ENCODE measurements around the gene TAX1BP1.

Gene TAX1BP1

GRCh38 chr7:27739909-27740448 is at the start of gene TAX1BP1:
TAX1BP1 (plus strand) TSS chr7:27740162; CDS start chr7:27748525, 8,363 bp downstream.
- peak; percentile 91 for DNase-seq

- DNase-seq, result no peak
Observed at GRCh38 chr7:27690649-27691048, 49.3 kb upstream of the TAX1BP1 start.

GRCh38 chr7:27693794-27694193 is 46.2 kb upstream of the TAX1BP1 start:
- DNase-seq, result no peak

- no peak for DNase-seq
Observed at GRCh38 chr7:27695096-27695495, 44.9 kb upstream of the TAX1BP1 start.

- no peak for DNase-seq
Observed at GRCh38 chr7:27697861-27698430, 42.0 kb upstream of the TAX1BP1 start.

GRCh38 chr7:27699751-27700150 is 40.2 kb upstream of the TAX1BP1 start:
- no peak for DNase-seq

GRCh38 chr7:27700501-27700900 is 39.5 kb upstream of the TAX1BP1 start:
- no peak for DNase-seq

GRCh38 chr7:27703181-27703580 is 36.8 kb upstream of the TAX1BP1 start:
- DNase-seq, result no peak

GRCh38 chr7:27704422-27705199 is 35.4 kb upstream of the TAX1BP1 start:
- DNase-seq, result no peak

GRCh38 chr7:27705200-27705594 is 34.8 kb upstream of the TAX1BP1 start:
- DNase-seq, result no peak

GRCh38 chr7:27708485-27708884 is 31.5 kb upstream of the TAX1BP1 start:
- DNase-seq, result no peak

- no peak for DNase-seq
Observed at GRCh38 chr7:27709137-27710075, 30.6 kb upstream of the TAX1BP1 start.

GRCh38 chr7:27712217-27712616 is 27.7 kb upstream of the TAX1BP1 start:
- DNase-seq, result no peak

- DNase-seq, result no peak
Observed at GRCh38 chr7:27714831-27715444, 25.0 kb upstream of the TAX1BP1 start.

GRCh38 chr7:27723085-27723484 is 16.9 kb upstream of the TAX1BP1 start:
- DNase-seq, result no peak

- DNase-seq, result no peak
Observed at GRCh38 chr7:27727058-27727457, 12.9 kb upstream of the TAX1BP1 start.

GRCh38 chr7:27730112-27730511 is 9.8 kb upstream of the TAX1BP1 start:
- DNase-seq, result no peak

- no peak for DNase-seq
Observed at GRCh38 chr7:27734583-27734982, 5.4 kb upstream of the TAX1BP1 start.

GRCh38 chr7:27735165-27735564 is 4.8 kb upstream of the TAX1BP1 start:
- DNase-seq, result no peak

GRCh38 chr7:27735831-27736230 is 4.1 kb upstream of the TAX1BP1 start:
- no peak for DNase-seq

GRCh38 chr7:27737178-27737577 is 2.8 kb upstream of the TAX1BP1 start:
- no peak for DNase-seq

GRCh38 chr7:27737616-27738015 is 2.3 kb upstream of the TAX1BP1 start:
- DNase-seq, result no peak

Measured in NCI-H774 (cell line).